AML-193 (cell line): ENCODE data around the gene SNRPA.
A peak's percentile ranks its signal among the peaks of the same experiment; 100 is the strongest.
"Not testable (repeated sequence)": the region's sequence is repeated elsewhere in the genome, so short reads cannot be mapped to it uniquely, and the experiment has no call there.

Experiments
- DNase-seq, 2 experiments: peaks; one replicate each; lab custom pipeline; 2025; lab: John Stamatoyannopoulos, UW

Gene SNRPA

DNA sequence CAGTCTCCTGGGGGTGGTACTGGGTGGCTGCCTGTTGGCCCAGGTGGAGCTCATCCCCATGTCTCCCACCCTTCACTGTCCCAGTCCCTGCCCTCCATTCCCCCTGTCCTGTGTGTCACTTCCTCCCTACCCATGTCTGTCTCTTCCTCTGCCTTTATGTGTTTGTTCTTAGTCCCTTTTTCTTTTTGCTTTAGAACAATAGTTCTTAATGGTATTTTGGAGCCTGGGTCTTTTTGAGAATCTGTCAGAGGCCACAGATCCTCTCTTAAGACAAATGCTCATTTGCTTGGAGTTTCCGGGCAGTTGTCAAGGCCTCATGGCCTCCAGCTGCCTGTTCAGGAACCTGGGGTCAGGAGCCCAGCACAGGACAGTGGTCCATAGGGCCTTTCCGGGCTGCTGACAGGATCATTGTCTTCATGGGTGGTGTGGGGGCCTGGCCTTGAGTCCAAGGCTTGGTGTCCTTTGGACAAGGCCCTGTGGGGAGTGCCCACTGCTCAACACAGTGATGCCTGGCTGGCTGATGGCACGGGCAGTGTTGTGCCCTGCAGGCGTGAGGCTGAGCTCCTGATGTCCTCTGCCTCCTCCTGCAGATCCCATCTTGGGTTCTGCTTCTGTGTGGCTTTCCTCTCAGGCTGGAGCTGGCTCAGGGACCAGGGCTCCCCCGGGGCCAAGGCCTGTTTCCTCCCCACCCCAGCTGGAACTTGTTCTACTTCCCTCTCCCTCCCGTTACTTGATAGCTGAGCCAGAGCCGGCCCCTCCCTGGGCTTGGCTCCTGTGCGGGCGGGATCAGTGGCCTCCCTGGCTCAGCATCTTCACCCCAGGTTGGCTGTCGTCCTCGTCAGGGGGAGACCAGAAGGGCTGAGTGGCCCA, 51.5 kb downstream of the SNRPA start:
- DNase-seq, result no peak

DNA sequence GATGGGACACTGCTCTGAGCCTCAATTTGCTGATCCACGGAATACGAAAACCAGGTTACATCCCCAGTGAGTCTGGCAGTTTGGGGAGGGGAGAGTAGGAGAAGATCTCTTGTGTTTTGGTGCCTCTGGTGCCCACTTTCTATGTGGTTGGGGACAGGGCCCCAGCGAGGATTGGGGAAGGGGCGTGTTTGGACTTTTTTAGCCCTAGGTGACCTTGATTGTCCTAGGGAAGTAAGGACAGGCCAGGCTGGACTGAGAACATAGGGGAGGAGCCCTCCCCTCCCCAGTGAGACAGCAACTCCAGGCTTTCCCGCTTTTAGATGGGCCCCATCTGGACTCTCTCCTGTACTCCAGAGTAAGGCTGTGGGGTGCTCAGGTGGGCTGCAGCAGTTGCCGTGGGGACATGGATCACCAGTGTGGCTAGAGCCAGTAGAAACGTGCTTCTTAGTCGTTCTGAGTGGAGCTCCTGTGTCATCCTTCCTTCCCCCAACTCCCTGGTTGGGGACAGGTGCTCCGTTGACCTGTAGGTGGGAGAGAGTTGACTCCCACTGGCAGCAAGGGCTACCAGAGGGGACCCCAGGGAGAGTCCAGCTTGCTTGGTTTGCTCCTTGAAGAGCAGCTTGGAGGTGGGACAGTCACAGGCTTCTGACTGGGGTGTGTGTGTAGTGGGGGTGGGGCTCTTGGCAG, 52.3 kb downstream of the SNRPA start:
- DNase-seq, result no peak

DNA sequence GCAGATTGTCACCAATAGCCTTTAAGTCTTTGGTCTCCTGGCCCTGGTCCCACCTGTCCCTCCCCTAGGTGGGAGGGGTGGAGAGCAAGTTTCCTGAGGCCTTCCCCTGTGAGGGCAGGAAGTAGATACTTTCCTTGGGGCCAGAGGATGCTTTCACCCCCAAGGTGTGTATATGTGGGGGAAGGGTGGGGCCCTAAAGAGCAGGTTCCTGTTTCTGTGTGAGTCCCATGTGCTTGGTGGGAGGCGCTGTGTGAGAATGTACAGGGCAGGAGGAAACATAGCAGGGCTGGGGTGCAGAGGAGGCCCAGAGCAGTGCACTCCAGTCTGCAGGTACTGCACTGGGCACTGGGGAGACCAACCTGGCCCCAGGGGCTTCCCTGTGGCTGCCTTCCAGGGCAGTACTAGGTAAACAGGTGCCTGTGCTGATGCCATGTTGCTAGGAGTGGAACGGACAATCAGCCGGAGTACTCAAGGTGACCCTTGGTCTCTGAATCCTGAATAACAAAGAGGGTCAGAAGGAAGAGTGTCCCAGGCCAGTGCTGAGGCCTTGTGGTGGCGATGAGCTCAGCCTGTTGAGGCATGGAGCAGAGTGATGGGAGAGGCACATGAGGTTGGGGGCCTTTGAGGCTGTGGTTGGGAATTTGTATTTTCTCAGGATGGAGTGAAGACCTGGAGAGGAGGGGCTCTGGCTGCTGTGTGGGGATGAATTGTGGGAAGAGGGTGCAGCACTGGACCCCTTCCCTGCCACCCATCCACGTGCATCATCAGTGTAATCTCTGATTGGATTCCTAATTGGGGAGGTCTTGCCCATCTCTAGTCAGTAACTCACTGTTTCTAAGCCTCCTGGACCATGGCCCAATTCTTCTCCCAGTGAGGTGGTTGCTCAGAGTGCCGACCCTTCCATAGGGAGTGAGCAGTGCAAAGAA, 53.1 kb downstream of the SNRPA start:
- no peak for DNase-seq

DNA sequence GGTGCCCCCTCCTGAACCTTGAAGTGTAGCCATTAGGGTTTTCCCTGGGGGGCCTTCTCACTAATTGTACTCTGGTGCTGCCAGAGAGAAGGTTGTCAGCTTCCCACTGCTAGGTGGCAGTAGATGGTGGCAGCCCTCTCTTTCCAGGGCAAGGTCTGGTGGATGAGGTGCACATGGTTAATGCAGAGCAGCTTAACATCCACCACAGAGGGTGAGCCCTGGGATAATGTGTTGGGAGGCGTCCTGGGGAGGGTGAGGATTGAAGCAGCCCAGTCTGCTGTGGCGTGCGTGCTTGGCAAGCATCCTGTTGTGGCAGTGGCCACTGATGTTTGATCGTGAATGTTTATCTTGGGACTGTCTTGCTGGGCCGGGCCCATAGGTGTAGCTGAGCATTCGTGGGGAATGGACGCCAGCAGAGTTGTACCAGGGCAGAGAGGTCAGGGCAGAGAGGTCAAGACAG, 53.8 kb downstream of the SNRPA start:
- no peak for DNase-seq

DNA sequence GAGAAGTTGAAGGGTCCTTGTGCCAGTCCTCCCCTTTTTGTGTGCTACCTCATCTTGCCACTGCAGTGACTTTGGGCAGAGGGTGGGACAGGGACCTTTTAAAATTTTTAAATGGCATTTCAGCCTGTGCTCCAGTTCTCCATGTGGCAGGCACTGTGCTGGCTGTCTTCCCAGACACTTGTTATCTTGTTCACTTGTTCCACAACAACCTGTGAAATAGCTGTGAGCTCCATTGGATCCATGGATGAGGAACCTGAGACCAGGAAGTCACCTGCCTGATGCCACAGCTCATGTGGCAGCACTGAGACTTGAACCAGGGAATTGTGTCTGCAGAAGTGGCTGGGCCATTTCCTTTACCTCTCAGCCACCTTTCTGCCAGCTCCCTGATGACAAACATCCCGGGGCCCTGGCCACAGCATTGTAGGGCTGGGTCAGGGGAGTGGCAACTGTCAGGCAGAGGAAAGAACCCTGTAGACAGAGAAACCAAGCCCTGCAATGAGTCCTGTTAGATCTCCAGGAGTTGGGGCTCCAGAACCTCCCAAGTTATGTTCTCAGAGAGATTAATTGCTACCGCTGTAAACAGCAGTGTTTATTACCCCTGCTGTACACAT, 54.4 kb downstream of the SNRPA start:
- DNase-seq, result no peak

DNA sequence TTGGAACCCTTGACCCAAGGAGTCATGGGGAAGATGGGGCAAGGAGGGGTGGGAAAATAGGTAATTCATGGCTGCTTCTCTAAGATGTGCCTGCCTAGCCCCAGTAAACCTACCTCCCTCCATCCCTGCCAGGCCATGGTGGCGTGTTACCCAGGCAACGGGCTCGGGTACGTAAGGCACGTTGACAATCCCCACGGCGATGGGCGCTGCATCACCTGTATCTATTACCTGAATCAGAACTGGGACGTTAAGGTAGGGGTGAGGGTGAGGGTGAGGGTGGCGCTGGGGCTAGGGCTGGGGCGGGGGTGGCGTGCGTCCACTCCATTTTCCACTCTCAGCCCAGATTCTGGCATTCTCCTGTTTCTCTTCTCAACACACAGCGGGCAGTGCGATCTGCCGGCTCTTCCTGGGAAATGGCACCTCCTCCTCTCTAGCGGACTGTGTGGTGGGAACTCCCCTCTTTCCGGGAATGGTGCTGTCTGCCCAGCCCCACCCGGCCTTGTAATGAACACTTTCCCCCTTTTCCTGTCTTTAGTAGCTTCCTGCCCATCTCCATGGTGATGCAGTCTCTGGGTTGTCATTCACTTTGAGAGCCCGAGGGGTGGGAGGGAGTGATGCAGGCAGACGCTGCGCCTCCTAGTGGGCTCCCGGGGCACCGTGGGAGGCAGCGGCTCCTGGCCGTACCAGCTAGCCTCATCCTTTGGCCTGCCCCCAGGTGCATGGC, 55.6 kb downstream of the SNRPA start:
- DNase-seq, result peak in 1 of 2 experiments; percentile 11

DNA sequence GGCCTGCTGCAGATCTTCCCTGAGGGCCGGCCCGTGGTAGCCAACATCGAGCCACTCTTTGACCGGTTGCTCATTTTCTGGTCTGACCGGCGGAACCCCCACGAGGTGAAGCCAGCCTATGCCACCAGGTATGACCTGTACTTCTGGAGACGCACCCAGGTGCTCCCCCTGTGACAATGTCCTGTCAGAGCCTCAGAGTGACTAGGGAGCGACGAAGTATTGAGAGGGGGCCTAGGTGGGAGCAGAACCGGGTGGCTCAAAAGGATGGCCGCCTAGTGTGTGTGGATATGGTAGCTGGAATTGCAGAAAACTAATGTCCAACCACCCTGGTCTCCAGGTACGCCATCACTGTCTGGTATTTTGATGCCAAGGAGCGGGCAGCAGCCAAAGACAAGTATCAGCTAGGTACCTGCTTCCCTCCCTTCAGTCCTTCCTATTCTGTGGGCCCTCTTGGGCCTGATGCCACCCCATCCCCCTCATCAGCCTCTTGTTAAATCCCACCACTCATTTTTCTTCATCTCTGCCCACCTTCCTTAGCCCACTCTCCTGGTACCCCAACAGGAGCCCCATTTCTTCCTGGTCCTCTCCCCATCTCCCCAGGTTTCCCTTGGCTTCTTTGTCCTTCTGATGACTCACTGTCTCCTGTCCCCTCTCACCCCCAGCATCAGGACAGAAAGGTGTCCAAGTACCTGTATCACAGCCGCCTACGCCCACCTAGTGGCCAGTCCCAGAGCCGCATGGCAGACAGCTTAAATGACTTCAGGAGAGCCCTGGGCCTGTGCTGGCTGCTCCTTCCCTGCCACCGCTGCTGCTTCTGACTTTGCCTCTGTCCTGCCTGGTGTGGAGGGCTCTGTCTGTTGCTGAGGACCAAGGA, 56.4 kb downstream of the SNRPA start:
- DNase-seq, result no peak

DNA sequence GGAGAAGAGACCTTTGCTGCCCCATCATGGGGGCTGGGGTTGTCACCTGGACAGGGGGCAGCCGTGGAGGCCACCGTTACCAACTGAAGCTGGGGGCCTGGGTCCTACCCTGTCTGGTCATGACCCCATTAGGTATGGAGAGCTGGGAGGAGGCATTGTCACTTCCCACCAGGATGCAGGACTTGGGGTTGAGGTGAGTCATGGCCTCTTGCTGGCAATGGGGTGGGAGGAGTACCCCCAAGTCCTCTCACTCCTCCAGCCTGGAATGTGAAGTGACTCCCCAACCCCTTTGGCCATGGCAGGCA, 57.0 kb downstream of the SNRPA start:
- no peak for DNase-seq

DNA sequence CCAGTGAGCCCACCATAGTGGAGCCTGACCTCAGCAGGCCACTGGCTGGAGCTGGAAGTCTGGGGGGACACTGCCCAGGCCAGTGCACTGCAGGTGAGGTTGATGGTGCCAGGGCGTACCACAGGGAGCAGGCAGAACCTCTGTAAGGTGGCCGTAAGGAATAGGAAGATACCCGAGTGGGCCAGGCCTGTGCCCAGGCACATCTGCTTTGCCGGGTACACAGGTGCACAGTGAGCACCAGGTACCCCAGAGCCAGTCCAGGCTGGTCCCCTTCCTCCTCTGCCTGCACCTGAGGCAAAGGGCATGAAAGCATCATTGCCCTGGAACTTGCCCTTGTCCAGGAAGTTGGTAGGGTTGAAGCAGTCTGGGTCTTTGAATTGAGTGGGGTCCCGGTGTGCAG, 57.5 kb downstream of the SNRPA start:
- DNase-seq, result no peak

DNA sequence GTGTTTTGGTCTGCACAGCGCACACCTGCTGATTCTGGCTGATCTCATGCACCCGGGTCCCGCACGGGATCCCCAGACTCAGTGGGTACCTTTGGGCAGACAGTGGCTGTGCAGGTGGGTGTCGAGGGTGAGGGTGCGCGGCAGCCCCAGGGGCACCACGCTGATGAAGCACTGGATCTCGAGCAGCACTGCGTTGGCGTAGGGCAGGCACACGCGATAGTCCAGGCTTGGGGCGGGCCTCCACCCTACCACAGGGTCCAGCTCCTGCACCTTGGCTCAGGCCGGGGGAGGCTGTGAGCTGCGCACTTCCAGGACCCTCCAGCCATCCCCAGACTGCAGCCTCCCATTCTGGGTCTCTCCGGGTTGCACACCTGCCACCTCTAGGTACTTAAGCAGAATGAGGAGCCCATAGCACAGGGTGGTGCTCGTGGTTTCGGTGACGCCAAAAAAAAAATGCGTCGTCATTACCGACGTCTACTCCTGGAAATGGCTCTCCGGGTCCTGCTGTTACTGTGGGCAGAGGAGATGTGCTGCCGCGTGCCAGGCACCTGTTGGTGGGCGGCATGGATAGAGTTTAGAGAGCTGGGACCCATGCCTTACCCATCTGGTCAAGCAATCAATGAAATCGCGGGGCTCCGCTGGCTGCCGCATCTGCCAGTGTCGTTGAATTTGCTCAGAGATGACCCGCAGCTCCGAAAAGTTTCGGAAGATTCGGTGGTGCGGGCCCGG, 58.5 kb downstream of the SNRPA start:
- DNase-seq, result no peak

DNA sequence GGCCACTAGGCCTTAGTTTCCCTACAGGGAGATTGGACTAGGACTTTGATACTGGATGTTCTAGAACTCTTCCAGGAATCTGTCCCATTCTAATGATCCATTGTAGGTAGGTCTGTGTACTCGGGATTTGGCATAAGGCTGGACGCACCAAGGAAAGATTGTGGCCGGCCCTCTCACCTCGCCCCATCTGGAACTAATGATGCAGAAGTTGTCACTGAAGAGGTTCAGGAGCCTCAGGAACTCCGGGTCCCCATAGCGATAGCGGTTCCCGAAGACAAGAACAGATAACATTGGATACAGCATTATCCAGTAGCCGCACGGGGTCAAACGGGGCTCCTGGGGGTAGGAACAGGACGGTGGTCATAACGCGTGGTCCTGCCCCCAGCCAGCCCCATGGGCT, 59.2 kb downstream of the SNRPA start:
- no peak for DNase-seq

DNA sequence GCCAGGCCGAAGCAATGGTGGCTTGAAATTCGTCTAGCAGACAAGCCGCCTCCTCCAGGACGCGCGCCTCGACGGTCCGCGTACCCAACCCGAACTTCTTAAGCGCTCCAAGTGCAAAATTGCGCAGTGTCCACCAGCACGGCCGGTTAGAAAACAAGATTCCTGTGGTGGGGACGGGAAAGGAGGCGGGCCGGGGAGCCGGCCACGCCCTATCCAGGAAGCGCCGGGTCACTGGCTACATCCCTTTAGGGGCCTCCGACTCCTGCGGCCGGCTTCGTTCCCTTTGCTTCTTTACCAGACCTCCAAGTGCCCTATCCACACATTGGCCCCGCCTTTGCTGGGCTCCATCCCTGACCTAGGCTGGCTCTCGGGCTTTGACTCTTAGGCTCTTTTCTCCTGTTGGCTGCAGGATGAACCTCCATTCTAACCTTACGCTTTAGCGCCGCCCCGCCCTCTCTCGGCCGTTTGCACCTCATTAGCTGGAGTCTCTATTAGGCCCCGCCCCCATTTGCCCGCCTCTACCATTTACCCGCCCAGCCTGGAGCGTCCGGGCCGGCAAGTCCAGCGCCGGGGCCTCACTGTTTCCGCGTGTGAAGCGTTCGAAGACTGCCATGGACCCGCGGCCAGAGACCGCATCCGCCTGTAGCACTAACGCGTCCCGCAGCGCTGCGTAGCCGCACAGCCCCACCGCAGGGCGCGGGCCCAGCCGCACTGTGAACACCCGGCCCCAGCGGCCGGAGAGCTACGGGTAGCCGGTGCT, 59.8 kb downstream of the SNRPA start:
- DNase-seq, result not testable (repeated sequence)

DNA sequence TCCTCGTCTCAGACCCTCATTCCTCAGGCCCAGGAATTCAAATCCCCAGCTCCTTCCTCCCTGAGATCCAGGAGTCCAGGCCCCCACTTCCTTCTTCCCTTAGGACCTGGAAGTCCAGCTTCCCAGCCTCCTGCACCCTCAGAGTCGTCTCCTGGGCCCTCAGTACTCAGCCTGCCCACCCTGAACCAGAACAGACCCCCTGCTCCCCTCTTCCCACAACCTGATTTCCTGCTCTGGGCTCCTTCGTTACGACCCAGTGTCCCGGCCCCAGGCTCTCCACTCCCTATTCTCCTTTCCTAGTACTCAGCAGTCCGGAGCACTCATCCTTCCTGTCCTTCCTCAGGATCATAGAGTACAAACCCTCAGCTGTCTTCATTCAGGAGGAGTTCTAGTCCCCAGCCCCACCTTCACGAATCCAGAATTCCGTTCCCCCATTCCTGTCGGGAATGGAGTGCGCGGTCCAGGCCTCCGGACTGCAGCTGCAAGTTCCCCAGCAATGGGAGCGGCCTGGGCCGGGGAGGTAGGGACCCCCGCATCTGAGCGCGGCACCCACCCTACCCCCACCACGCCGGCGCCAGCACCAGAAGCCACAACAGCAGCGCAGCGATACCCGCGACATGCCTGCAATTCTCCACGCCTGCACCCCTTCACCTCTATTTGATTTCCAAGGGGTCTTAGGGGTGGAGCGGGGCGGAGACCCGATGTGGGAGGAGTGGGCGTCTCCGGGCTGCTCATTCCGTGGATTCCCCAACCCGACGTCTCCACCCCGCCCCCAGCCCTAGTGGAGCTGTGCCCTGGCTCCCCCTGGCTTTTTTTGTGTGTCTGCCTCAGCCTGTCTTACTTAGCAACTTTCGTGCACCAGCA, 60.7 kb downstream of the SNRPA start:
- DNase-seq, result no peak

DNA sequence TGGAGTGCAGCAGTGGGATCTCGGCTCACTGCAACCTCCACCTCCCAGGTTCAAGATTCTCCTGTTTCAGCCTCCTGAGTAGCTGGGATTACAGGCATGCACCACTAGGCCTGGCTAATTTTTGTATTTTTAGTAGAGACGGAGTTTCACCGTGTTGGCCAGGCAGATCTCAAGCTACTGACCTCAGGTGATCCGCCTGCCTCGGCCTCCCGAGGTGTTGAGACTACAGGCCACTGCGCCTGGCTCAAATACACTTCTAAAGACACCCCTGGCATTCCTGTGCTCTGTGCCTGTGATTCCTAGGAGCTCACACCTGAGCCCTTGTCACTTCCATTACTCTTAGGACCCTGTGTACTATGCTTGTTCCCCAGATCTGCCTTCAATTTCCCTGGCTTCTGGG, 61.6 kb downstream of the SNRPA start:
- not testable (repeated sequence) for DNase-seq

DNA sequence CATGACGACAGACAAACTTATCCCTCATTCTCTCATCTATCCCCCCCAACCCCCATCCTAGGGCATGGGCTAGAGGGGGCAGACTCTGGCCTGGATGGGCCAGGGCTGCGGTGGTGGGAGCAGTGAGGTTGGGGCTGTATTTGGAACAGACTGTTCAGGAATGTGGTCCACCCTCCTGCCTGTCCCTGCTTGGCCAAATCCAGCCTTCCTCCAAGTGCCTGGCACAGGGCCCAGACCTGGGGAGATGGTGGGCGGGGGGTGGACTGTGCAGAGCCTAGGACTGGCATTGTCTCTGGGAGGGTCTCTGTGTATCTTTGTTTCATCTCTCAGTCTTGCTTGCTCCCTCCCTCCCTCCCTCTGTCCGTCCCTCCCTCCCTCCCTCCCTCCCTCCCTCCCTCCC, 62.2 kb downstream of the SNRPA start:
- no peak for DNase-seq
